GM23338 (cell line): ENCODE measurements around the gene NRG3. TPM values are rescaled to one million over a fixed set of nuclear protein-coding genes. Genes with fewer than 3 reads are reported as not detected.

Experiments used
- ATAC-seq: fragments of 200-7000 bp; cut with Tn5 transposase; 3 replicates; pipeline ENCODE4 v1.9.1; 2020
- DNase-seq: peaks from one replicate; pipeline ENCODE4 v3.0.0-alpha.2; 2015; ENCODE audit warnings: low spot score
- H2AFZ ChIP-seq: fragments of 200-600 bp; sonication (generic); 2 replicates; pipeline ENCODE4 v1.8.0; 2016; ENCODE audit warnings: antibody characterized with exemption, mild to moderate bottlenecking, moderate library complexity
- H3F3A ChIP-seq: fragments of 200-600 bp; sonication (generic); replicated peaks from 2 replicates; pipeline ENCODE4 v1.8.0; 2017; ENCODE audit warnings: antibody characterized with exemption, mixed run types, low read depth
- H3K27ac ChIP-seq: fragments of 200-600 bp; sonication (generic); 2 replicates; pipeline ENCODE4 v1.6.1; 2016; ENCODE audit warnings: low read depth
- H3K27me3 ChIP-seq: fragments of 200-600 bp; sonication (generic); 2 replicates; pipeline ENCODE4 v1.8.0; 2016; ENCODE audit warnings: mild to moderate bottlenecking, mixed run types, moderate library complexity; ENCODE audit not compliant: insufficient read depth
- H3K36me3 ChIP-seq: fragments of 200-600 bp; sonication (generic); 2 replicates; pipeline ENCODE4 v1.8.0; 2016; ENCODE audit warnings: mild to moderate bottlenecking; ENCODE audit not compliant: insufficient read depth
- H3K4me1 ChIP-seq: fragments of 200-600 bp; sonication (generic); 2 replicates; pipeline ENCODE4 v1.8.0; 2016; ENCODE audit warnings: mild to moderate bottlenecking, moderate library complexity; ENCODE audit not compliant: insufficient read depth
- H3K4me2 ChIP-seq: fragments of 200-600 bp; sonication (generic); 2 replicates; pipeline ENCODE4 v1.7.1; 2017; ENCODE audit warnings: mixed run types
- H3K4me3 ChIP-seq: fragments of 200-600 bp; sonication (generic); 2 replicates; pipeline ENCODE4 v1.6.1; 2016; ENCODE audit warnings: mixed run types
- H3K79me2 ChIP-seq: fragments of 200-600 bp; sonication (generic); replicated peaks from 2 replicates; pipeline ENCODE4 v1.8.0; 2017; ENCODE audit warnings: mild to moderate bottlenecking; ENCODE audit not compliant: insufficient read depth
- H3K9me2 ChIP-seq: fragments of 200-600 bp; sonication (generic); 2 replicates; pipeline ENCODE4 v1.8.0; 2017; ENCODE audit not compliant: insufficient read depth
- H4K20me1 ChIP-seq: fragments of 200-600 bp; sonication (generic); replicated peaks from 2 replicates; pipeline ENCODE4 v1.8.0; 2017; ENCODE audit warnings: mild to moderate bottlenecking; ENCODE audit not compliant: insufficient read depth
- H3K27ac Mint-ChIP-seq: 2 replicates; pipeline ENCODE4 v1.8.0; 2020; ENCODE audit warnings: inconsistent platforms, mild to moderate bottlenecking, moderate library complexity, mixed read lengths
- H3K27me3 Mint-ChIP-seq: 3 replicates; pipeline ENCODE4 v1.8.0; 2022; ENCODE audit warnings: low read depth, mild to moderate bottlenecking, moderate library complexity, mixed read lengths, inconsistent platforms; ENCODE audit not compliant: insufficient read depth, poor library complexity
- H3K36me3 Mint-ChIP-seq: 3 replicates; pipeline ENCODE4 v1.8.0; 2021; ENCODE audit warnings: low read depth, mild to moderate bottlenecking, inconsistent platforms, moderate library complexity, mixed read lengths
- H3K4me1 Mint-ChIP-seq: 3 replicates; pipeline ENCODE4 v1.8.0; 2020; ENCODE audit warnings: mild to moderate bottlenecking, inconsistent platforms, mixed read lengths
- H3K4me3 Mint-ChIP-seq: 3 replicates; pipeline ENCODE4 v1.8.0; 2021; ENCODE audit warnings: moderate library complexity, mild to moderate bottlenecking, inconsistent platforms, mixed read lengths
- H3K9me3 Mint-ChIP-seq: 3 replicates; pipeline ENCODE4 v1.8.0; 2020; ENCODE audit warnings: moderate library complexity, mild to moderate bottlenecking, inconsistent platforms, mixed read lengths
- CTCF ChIP-seq, 2 experiments: fragments of 200-600 bp in 1 of 2; sonication (generic) in 1 of 2; conservative IDR thresholded peaks; 2 replicates each; pipeline versions ENCODE4 v1.5.1 to v1.6.1; 2016 to 2017; ENCODE audit warnings: antibody characterized with exemption in 2 of 2, low read depth in 2 of 2, mild to moderate bottlenecking in 2 of 2, moderate library complexity in 1 of 2
- ETS1 ChIP-seq: IDR thresholded peaks from 2 replicates; pipeline ENCODE4 v1.6.1; 2016; ENCODE audit warnings: antibody characterized with exemption
- EZH2 ChIP-seq: fragments of 200-600 bp; sonication (generic); IDR thresholded peaks from one replicate; pipeline ENCODE4 v1.8.0; 2017; ENCODE audit warnings: antibody characterized with exemption, mild to moderate bottlenecking, low read depth; ENCODE audit not compliant: unreplicated experiment
- EZH2phosphoT487 ChIP-seq: fragments of 200-600 bp; sonication (generic); IDR thresholded peaks from one replicate; pipeline ENCODE4 v1.8.1; 2018; ENCODE audit warnings: antibody characterized with exemption; ENCODE audit not compliant: unreplicated experiment
- JUNB ChIP-seq: IDR thresholded peaks from one replicate; pipeline ENCODE4 v1.6.1; 2016; ENCODE audit warnings: antibody characterized with exemption; ENCODE audit not compliant: unreplicated experiment
- STAT1 ChIP-seq: IDR thresholded peaks from one replicate; pipeline ENCODE4 v1.6.1; 2016; ENCODE audit warnings: antibody characterized with exemption; ENCODE audit not compliant: unreplicated experiment
- ZNF331 ChIP-seq: fragments of 250-450 bp; sonication (Bioruptor Pico); IDR thresholded peaks from 2 replicates; pipeline ENCODE4 v1.5.0; 2020; ENCODE audit warnings: low read depth, mild to moderate bottlenecking, moderate library complexity
- ZNF462 ChIP-seq: fragments of 250-450 bp; sonication (Bioruptor Pico); IDR thresholded peaks from 2 replicates; pipeline ENCODE4 v1.5.0; 2020; ENCODE audit warnings: mild to moderate bottlenecking, moderate library complexity
- polyA plus RNA-seq: library from polyadenylated mRNA; unstranded; fragments of >200 nt; fragmentation: Nextera tagmentation; extraction: Ambion mirVana; gene quantifications from 2 replicates; pipeline ENCODE4 v1.2.1, GENCODE V29; 2016
- total RNA-seq: library from RNA; depleted of rRNA; stranded (reverse); fragments of >200 nt; shearing (Covaris generic); gene quantifications from 2 replicates; pipeline ENCODE4 v1.2.3, GENCODE V29; 2014

NRG3 gene
- total and polyA plus RNA-seq, 2 experiments from 2014 or later, result 1.9 to 3.9 TPM

- TF ChIP-seq EZH2phosphoT487 (no peak), ZNF331 (CRISPR knock-in tag) (no peak), EZH2 (no peak), ZNF462 (CRISPR knock-in tag) (no peak)
These were observed 12.4 kb upstream of the NRG3 start (continued) for GRCh38 chr10:81862596-81862995.

- no peaks in the 10 kb centered on the region for H3K79me2 ChIP-seq
- H3F3A ChIP-seq, result no peaks in the 10 kb centered on the region
- H3K27me3 ChIP-seq, result no peaks in the 10 kb centered on the region
- H3K27me3 Mint-ChIP-seq, result peaks cover 3% of the 10 kb centered on the region
- no peak overlapping the region for H3K27ac ChIP-seq
- H3K4me2 ChIP-seq, result no peak overlapping the region
- H3K36me3 ChIP-seq, result 0 out of 2 replicates have a peak, but pooled peaks cover 5% of the 10 kb centered on the region
- peaks cover 23% of the 10 kb centered on the region; the same call in 2 of the 3 replicates for H3K36me3 Mint-ChIP-seq
- H2AFZ ChIP-seq, result no peak overlapping the region
- ATAC-seq, result no peak
- H3K4me3 Mint-ChIP-seq, result no peak overlapping the region
- H3K9me3 Mint-ChIP-seq, result peaks cover 28% of the 10 kb centered on the region
- no peak overlapping the region for H3K27ac Mint-ChIP-seq
- H3K4me3 ChIP-seq, result no peak overlapping the region
- peaks cover 15% of the 10 kb centered on the region for H3K4me1 Mint-ChIP-seq
- no peak for DNase-seq
- peaks cover 5% of the 10 kb centered on the region; the same call in 1 of the 2 replicates for H3K4me1 ChIP-seq
- H3K9me2 ChIP-seq, result no peaks in the 10 kb centered on the region
- H4K20me1 ChIP-seq, result no peaks in the 10 kb centered on the region
- TF ChIP-seq EZH2phosphoT487 (no peak), CTCF (conservative IDR thresholded peaks at IDR 0.05; ENCODE audit: low read depth in 2 of 2) (no peak), STAT1 (no peak), EZH2 (no peak), JUNB (no peak), ETS1 (no peak)
These were observed 11.2 kb upstream of the NRG3 start for GRCh38 chr10:81863771-81864170.
